ENCODE results near the gene FAM118B.

DNA sequence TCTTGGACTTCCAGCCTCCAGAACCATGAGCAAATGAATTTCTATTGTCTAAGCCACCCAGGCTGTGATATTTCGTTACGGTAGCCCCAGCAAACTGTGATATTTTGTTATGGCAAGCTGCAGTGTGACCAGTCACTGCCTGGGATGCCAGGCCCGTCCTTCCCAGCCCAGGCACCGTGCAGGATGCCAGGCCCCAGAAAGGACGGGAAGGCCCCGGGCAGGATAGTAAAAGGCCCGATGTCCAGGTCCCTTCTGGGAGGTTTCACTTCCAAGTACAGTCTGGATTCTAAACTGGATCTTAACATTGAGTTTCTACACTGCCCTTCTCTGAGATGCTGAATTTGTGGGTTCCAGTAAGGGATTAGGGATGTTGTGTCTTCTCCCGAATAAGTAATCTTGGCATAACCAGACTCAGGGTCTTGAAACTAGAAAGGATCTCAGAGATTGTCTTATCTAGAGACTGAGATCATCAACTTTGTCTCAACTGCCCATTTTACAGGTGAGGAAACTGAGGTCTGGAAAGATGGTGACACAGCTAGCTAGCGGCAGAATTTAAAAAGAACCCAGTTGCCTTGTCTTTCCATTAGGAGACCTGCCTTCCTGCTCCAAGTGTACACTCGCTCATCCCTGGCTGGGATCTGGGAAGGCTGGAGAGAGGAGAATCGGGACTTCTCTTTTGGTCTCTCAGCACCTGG is 20.1 kb upstream of the FAM118B start:
- TF ChIP-seq, protein P1, sequence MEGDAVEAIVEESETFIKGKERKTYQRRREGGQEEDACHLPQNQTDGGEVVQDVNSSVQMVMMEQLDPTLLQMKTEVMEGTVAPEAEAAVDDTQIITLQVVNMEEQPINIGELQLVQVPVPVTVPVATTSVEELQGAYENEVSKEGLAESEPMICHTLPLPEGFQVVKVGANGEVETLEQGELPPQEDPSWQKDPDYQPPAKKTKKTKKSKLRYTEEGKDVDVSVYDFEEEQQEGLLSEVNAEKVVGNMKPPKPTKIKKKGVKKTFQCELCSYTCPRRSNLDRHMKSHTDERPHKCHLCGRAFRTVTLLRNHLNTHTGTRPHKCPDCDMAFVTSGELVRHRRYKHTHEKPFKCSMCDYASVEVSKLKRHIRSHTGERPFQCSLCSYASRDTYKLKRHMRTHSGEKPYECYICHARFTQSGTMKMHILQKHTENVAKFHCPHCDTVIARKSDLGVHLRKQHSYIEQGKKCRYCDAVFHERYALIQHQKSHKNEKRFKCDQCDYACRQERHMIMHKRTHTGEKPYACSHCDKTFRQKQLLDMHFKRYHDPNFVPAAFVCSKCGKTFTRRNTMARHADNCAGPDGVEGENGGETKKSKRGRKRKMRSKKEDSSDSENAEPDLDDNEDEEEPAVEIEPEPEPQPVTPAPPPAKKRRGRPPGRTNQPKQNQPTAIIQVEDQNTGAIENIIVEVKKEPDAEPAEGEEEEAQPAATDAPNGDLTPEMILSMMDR (IDR thresholded peaks at IDR 0.05; ENCODE audit: poor library complexity): no peak
- TF ChIP-seq EZH2phosphoT487 (IDR thresholded peaks at IDR 0.05; ENCODE audit: low read depth, severe bottlenecking, unreplicated experiment) (no peak), EZH2 (IDR thresholded peaks at IDR 0.05; ENCODE audit: borderline replicate concordance) (no peak)
